T-helper 1 cell treated with Interleukin-12 subunit alpha and Interleukin-12 subunit beta and Interleukin-4 antibody, amounts not matched to agents 30 ng/mL and 1 ng/mL, for 36 hours (primary cell): ENCODE results near the gene EPS15. TPM values are rescaled to one million over a fixed set of nuclear protein-coding genes. Genes with fewer than 3 reads are reported as not detected.

Source experiments
- total RNA-seq: library from RNA; stranded (reverse); gene quantifications from 2 replicates; pipeline ENCODE4 v1.2.3, GENCODE V29; 2022

The EPS15 gene
- total RNA-seq, 1 donor from 2014 or later, result 60.4 TPM

Other genes with a start within 250 kb of the EPS15 start
- gene TTC39A, start 188.7 kb downstream of the EPS15 start, total RNA-seq, result not detected in 2 replicates
- 43.5 and 50.3 TPM in 2 replicates for gene OSBPL9, start 97.8 kb upstream of the EPS15 start, total RNA-seq